Kidney (tissue), 14 donors: ENCODE measurements around the gene ZNF460. TPM values are rescaled to one million over a fixed set of nuclear protein-coding genes. Genes with fewer than 3 reads are reported as not detected.

ENCODE experiments used
- DNase-seq, 5 donors: peaks; one replicate each; pipeline ENCODE4 v3.0.0-alpha.2; 2013 to 2020
- FAIRE-seq: peaks from 2 replicates; lab custom pipeline; 2012; peaks lifted over from hg19 to GRCh38; lab: Jason Lieb, UNC
- H3K27ac ChIP-seq, 2 donors: one replicate each; pipeline ENCODE4 v1.7.0; 2013; ENCODE audit warnings: low read depth in 2 of 2, low read length in 2 of 2, inconsistent platforms in 1 of 2
- H3K27me3 ChIP-seq: one replicate; pipeline ENCODE4 v1.7.1; 2013; ENCODE audit warnings: low read length, inconsistent platforms; ENCODE audit not compliant: control insufficient read depth, insufficient read depth
- H3K36me3 ChIP-seq, 3 donors: one replicate each; pipeline versions ENCODE4 v1.7.0 to v1.7.1; 2013; ENCODE audit warnings: low read length in 3 of 3, control low read depth in 1 of 3, inconsistent platforms in 1 of 3; ENCODE audit not compliant: insufficient read depth in 3 of 3, control insufficient read depth in 2 of 3
- H3K4me1 ChIP-seq, 3 donors: one replicate each; pipeline versions ENCODE4 v1.7.0 to v1.7.1; 2013; ENCODE audit warnings: low read length in 3 of 3, inconsistent platforms in 1 of 3, low read depth in 1 of 3; ENCODE audit not compliant: control insufficient read depth in 2 of 3, insufficient read depth in 2 of 3
- H3K4me3 ChIP-seq, 3 donors: one replicate each; pipeline versions ENCODE4 v1.7.0 to v1.8.1; 2013; ENCODE audit warnings: low read length in 3 of 3, control low read depth in 1 of 3, inconsistent platforms in 1 of 3
- H3K9ac ChIP-seq, 3 donors: one replicate each; pipeline versions ENCODE4 v1.7.0 to v1.7.1; 2013; ENCODE audit warnings: low read length in 3 of 3, control low read depth in 1 of 3, inconsistent platforms in 1 of 3
- H3K9me3 ChIP-seq, 3 donors: one replicate each; pipeline versions ENCODE4 v1.7.0 to v1.7.1; 2013; ENCODE audit warnings: low read length in 3 of 3, control low read depth in 1 of 3, inconsistent platforms in 1 of 3; ENCODE audit not compliant: control insufficient read depth in 2 of 3, insufficient read depth in 1 of 3
- CTCF ChIP-seq: IDR thresholded peaks from 3 replicates; pipeline ENCODE4 v1.5.1; 2012; ENCODE audit warnings: mild to moderate bottlenecking, moderate library complexity, borderline replicate concordance; ENCODE audit not compliant: insufficient read depth; ENCODE audit errors: extremely low read depth
- intact Hi-C: fragments of 100-400 bp; cut with DNase I; formaldehyde crosslinking; loops from one replicate; pipeline ENCODE4 v1.11.1; 2022
- polyA plus RNA-seq: library from polyadenylated mRNA; stranded (reverse); fragments of 350-450 nt; fragmentation: Illumina TruSeq; extraction: RNeasy Lipid Tissue Mini Kit (QIAGEN cat#74804); gene quantifications from one replicate; pipeline ENCODE4 v1.2.3, GENCODE V29; 2014; ENCODE audit warnings: low read depth, low replicate concordance; ENCODE audit not compliant: insufficient read depth
- total RNA-seq: library from RNA; stranded (reverse); fragmentation: NEBNext Ultra II Directional; extraction: Animal tissue kit (Norgen Biotek cat#: 25700); gene quantifications from one replicate; pipeline ENCODE4 v1.2.1, GENCODE V29; 2021
- donor health status: control.
- donor health status: control.
- donor health status: control.
- donor health status: control.
- donor health status: control.
- donor health status: DM: yes; HTN: yes; CAD: no.
- donor health status: Normal renal cell carcinoma (clear cell type).

ZNF460 gene
- total and polyA plus RNA-seq, 2 donors from 2014 or later, result 0.62 to 81.3 TPM

GRCh38 chr19:57263244-57263741 lies 17.0 kb upstream of the ZNF460 start:
- no peak for TF ChIP-seq CTCF
- H3K9me3 ChIP-seq, result no peaks in the 10 kb centered on the region
- no peak overlapping the region for H3K9ac ChIP-seq
- H3K27me3 ChIP-seq, result no peaks in the 10 kb centered on the region
- DNase-seq (no peak), FAIRE-seq (no peak)
- peaks cover 0 to 4% (median 0%) of the 10 kb centered on the region in 3 donors for H3K36me3 ChIP-seq
- H3K4me1 ChIP-seq, result no peaks in the 10 kb centered on the region
- intact Hi-C loops, result no loop called here
- H3K4me3 ChIP-seq, result no peak overlapping the region
- H3K27ac ChIP-seq, result no peak overlapping the region

DNA sequence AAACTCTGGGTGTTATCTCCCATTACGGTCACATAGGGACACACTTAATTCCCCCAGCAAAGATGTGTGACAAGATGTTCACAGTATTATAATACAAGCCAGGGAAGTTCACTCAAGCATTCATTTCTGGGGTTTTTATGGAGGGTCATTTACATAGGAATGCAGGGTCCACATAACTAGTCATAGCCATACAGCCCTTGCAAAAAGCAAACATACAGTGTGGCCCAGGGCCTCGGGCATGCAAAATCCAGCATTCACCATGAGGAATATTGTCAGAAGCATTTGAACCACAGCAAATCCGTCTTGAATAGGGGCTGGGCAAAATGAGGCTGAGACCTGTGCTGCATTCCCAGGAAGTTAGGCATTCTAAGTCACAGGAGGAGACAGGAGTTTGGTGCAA lies 13.0 kb upstream of the ZNF460 start:
- Histone ChIP-seq H3K9ac (no peak overlapping the region), H3K27me3 (no peaks in the 10 kb centered on the region), H3K27ac (no peak overlapping the region), H3K4me3 (no peak overlapping the region), H3K4me1 (no peaks in the 10 kb centered on the region), H3K9me3 (no peaks in the 10 kb centered on the region), H3K36me3 (peaks cover 0 to 2% (median 0%) of the 10 kb centered on the region in 3 donors)
- no peak for FAIRE-seq
- DNase-seq, result peak in 3 of 5 donors; percentile 32 to 58 (median 56)
- no peak for TF ChIP-seq CTCF
- intact Hi-C loops, result no loop called here

DNA sequence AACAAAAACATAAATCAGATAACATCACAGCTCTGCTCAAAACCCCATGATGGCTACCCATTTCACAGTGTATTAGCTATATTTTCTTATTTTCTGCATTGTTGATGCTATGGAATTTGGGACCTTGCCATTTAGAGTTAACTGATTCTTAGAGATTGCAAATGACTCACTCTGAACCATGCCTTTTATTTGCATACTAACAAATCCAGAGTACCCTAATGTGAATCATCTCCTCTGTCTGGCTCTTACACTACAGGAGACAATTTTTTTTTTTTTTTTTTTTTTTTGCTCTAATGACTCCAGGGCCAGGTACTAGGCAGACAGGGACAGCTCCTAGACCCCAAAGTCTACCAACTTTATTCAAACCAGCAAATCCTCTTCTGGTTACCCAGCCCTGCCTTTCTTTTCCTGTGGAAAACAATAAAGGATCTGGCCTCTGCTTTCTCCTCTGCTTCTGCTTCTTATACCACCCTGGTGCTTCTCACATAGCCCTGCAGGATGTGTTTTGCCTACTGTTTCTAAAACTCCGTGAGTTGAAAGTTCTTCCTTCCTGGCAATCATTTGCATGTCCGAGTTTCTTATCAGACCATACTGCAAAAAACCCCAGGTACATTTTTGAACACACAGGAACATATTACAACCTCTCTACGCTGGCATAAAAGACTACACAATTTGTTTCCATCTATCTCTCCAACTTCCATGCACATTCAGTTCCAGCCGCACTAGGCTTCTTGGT lies 10.6 kb upstream of the ZNF460 start:
- no peaks in the 10 kb centered on the region for H3K9me3 ChIP-seq
- intact Hi-C loops, result no loop called here
- no peaks in the 10 kb centered on the region for H3K27me3 ChIP-seq
- DNase-seq (no peak), FAIRE-seq (no peak)
- H3K9ac ChIP-seq, result no peak overlapping the region
- H3K4me3 ChIP-seq, result no peak overlapping the region
- peaks cover 0 to 2% (median 0%) of the 10 kb centered on the region in 3 donors for H3K36me3 ChIP-seq
- H3K4me1 ChIP-seq, result no peaks in the 10 kb centered on the region
- no peak for TF ChIP-seq CTCF
- H3K27ac ChIP-seq, result no peak overlapping the region
